GM10266 (cell line): ENCODE results near the gene TEAD4.

ENCODE experiments used
- DNase-seq: peaks from one replicate; pipeline ENCODE4 v3.0.0; 2012; ENCODE audit errors: extremely low spot score
- CTCF ChIP-seq: IDR thresholded peaks from 2 replicates; pipeline ENCODE4 v1.5.1; 2012; ENCODE audit warnings: mild to moderate bottlenecking, low read depth; ENCODE audit not compliant: control insufficient read depth, insufficient read depth; ENCODE audit errors: missing control alignments

The TEAD4 gene

GRCh38 chr12:3018284-3019004, 59.2 kb downstream of the TEAD4 start:
- DNase-seq = no peak
- TF ChIP-seq CTCF = no peak

GRCh38 chr12:3019005-3019680, 59.9 kb downstream of the TEAD4 start:
- no peak for DNase-seq
- TF ChIP-seq CTCF = no peak

- TF ChIP-seq CTCF = no peak
- DNase-seq = no peak
Measured at GRCh38 chr12:3020399-3020798, 61.2 kb downstream of the TEAD4 start.

GRCh38 chr12:3020850-3021435, 61.7 kb downstream of the TEAD4 start:
- no peak for DNase-seq
- TF ChIP-seq CTCF = no peak

- no peak for DNase-seq
- TF ChIP-seq CTCF = no peak
Measured at GRCh38 chr12:3022411-3022810, 63.2 kb downstream of the TEAD4 start.

GRCh38 chr12:3022961-3023360, 63.8 kb downstream of the TEAD4 start:
- DNase-seq = no peak
- no peak for TF ChIP-seq CTCF

- DNase-seq = no peak
- no peak for TF ChIP-seq CTCF
Measured at GRCh38 chr12:3028108-3028507, 68.9 kb downstream of the TEAD4 start.
